Measurements from ENCODE around the gene CFAP206. TPM values are rescaled to one million over a fixed set of nuclear protein-coding genes. Genes with fewer than 3 reads are reported as not detected.
"Not testable (repeated sequence)": the region's sequence is repeated elsewhere in the genome, so short reads cannot be mapped to it uniquely, and the experiment has no call there.

The CFAP206 gene
- total RNA-seq, 6 experiments from 2014 or later, result not detected

- H3K9me3 Mint-ChIP-seq, result peaks cover 12% of the 10 kb centered on the region
- no peak overlapping the region for H3K4me3 Mint-ChIP-seq
- H3K4me1 Mint-ChIP-seq (ENCODE audit: low read depth), result peaks cover 16% of the 10 kb centered on the region
- DNase-seq, result no peak
- TF ChIP-seq, protein P1, sequence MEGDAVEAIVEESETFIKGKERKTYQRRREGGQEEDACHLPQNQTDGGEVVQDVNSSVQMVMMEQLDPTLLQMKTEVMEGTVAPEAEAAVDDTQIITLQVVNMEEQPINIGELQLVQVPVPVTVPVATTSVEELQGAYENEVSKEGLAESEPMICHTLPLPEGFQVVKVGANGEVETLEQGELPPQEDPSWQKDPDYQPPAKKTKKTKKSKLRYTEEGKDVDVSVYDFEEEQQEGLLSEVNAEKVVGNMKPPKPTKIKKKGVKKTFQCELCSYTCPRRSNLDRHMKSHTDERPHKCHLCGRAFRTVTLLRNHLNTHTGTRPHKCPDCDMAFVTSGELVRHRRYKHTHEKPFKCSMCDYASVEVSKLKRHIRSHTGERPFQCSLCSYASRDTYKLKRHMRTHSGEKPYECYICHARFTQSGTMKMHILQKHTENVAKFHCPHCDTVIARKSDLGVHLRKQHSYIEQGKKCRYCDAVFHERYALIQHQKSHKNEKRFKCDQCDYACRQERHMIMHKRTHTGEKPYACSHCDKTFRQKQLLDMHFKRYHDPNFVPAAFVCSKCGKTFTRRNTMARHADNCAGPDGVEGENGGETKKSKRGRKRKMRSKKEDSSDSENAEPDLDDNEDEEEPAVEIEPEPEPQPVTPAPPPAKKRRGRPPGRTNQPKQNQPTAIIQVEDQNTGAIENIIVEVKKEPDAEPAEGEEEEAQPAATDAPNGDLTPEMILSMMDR (IDR thresholded peaks at IDR 0.05), result no peak
- H3K36me3 Mint-ChIP-seq (ENCODE audit: low read depth), result peaks cover 62% of the 10 kb centered on the region
- no peaks in the 10 kb centered on the region for H3K27me3 Mint-ChIP-seq (ENCODE audit: insufficient read depth)
- no peak overlapping the region for H3K27ac Mint-ChIP-seq
Measured at GRCh38 chr6:87482366-87482765, 74.6 kb downstream of the CFAP206 start.

- Mint-ChIP-seq H3K27ac (peak overlapping the region; percentile 70), H3K4me3 (no peak overlapping the region)
- peak; percentile 28 for DNase-seq
Measured at GRCh38 chr6:87483929-87484328, 76.2 kb downstream of the CFAP206 start.

DNA sequence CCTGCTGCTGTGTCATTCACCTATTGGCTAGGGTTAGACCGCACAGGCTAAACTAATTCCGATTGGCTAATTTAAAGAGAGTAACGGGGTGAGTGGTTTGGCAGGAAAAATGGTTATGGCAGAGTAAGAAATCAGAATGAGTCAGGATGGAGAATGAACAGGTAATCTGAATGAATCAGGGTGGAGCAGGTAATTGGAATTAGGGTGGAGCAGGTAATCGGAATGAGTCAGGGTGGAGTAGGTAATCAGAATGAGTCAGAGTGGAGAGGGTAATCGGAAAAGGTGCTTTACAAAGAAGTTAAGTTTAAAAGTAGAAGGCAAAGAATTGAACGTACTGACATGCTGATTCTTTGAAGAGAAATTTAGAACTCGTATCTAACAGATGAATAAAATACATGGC lies 76.7 kb downstream of the CFAP206 start:
- Mint-ChIP-seq H3K4me3 (no peak overlapping the region), H3K4me1 (ENCODE audit: low read depth) (peaks cover 26% of the 10 kb centered on the region), H3K27me3 (ENCODE audit: insufficient read depth) (no peaks in the 10 kb centered on the region), H3K36me3 (ENCODE audit: low read depth) (peaks cover 43% of the 10 kb centered on the region), H3K9me3 (peaks cover 12% of the 10 kb centered on the region), H3K27ac (no peak overlapping the region)
- TF ChIP-seq, protein P1 (IDR thresholded peaks at IDR 0.05), result no peak
- no peak for DNase-seq

More at GRCh38 chr6:87483929-87484328, 76.2 kb downstream of the CFAP206 start:
- H3K27me3 Mint-ChIP-seq (ENCODE audit: insufficient read depth), result no peaks in the 10 kb centered on the region
- peaks cover 49% of the 10 kb centered on the region for H3K36me3 Mint-ChIP-seq (ENCODE audit: low read depth)
- peaks cover 26% of the 10 kb centered on the region for H3K4me1 Mint-ChIP-seq (ENCODE audit: low read depth)
- TF ChIP-seq, protein P1 (IDR thresholded peaks at IDR 0.05), result peak; percentile 48
- H3K9me3 Mint-ChIP-seq, result peaks cover 12% of the 10 kb centered on the region

DNA sequence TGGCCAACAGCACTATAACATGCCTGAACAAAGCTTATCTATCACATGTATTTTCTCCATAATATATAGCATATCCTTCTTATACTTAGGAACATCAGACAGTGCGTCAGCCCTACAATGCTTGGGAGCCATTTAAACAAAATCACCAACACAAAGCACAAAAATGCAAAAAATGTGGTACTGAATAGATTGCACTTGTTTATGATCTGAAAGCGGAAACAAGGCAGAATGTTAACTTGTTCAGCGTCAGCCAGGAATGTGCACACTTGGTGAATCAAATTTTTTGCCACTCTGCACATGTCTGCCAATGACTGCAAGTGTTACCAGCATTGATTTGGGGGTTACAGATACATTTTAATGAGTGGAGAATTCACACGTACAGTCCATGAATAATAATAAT lies 79.8 kb downstream of the CFAP206 start:
- H3K27ac Mint-ChIP-seq, result no peak overlapping the region
- peaks cover 28% of the 10 kb centered on the region for H3K36me3 Mint-ChIP-seq (ENCODE audit: low read depth)
- H3K4me3 Mint-ChIP-seq, result no peak overlapping the region
- peaks cover 12% of the 10 kb centered on the region for H3K9me3 Mint-ChIP-seq
- no peak for DNase-seq
- H3K27me3 Mint-ChIP-seq (ENCODE audit: insufficient read depth), result no peaks in the 10 kb centered on the region
- TF ChIP-seq, protein P1 (IDR thresholded peaks at IDR 0.05), result no peak
- peaks cover 26% of the 10 kb centered on the region for H3K4me1 Mint-ChIP-seq (ENCODE audit: low read depth)

DNA sequence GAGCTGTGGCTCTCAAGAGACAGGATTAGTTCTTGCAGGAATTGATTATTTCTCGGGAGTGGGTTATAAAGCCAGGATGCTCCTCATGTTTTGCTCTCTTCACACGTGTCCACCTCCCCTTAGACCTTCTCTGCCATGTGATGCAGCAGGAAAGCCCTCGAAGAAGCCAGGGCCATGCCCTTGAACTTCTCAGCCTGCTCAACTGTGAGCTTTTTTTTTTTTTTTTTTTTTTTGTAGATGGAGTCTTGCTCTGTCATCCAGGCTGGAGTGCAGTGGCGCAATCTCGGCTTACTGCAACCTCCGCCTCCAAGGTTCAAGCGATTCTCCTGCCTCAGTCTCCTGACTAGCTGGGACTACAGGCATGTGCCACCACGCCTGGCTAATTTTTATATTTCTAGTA lies 81.6 kb downstream of the CFAP206 start:
- H3K9me3 Mint-ChIP-seq; DNase-seq; H3K27me3 Mint-ChIP-seq (ENCODE audit: insufficient read depth); H3K4me3 Mint-ChIP-seq; H3K27ac Mint-ChIP-seq: not testable (repeated sequence)
- H3K4me1 Mint-ChIP-seq (ENCODE audit: low read depth), result peaks cover 17% of the 10 kb centered on the region
- peaks cover 16% of the 10 kb centered on the region for H3K36me3 Mint-ChIP-seq (ENCODE audit: low read depth)

- Mint-ChIP-seq H3K27me3 (ENCODE audit: insufficient read depth) (peaks cover 2% of the 10 kb centered on the region; the same call in 1 of the 2 replicates), H3K36me3 (ENCODE audit: low read depth) (peaks cover 9% of the 10 kb centered on the region; the same call in 1 of the 2 replicates), H3K4me1 (ENCODE audit: low read depth) (no peaks in the 10 kb centered on the region), H3K4me3 (no peak overlapping the region), H3K27ac (no peak overlapping the region), H3K9me3 (no peaks in the 10 kb centered on the region)
- no peak for DNase-seq
- TF ChIP-seq, protein P1 (IDR thresholded peaks at IDR 0.05), result no peak
Measured at GRCh38 chr6:87494761-87495422, 87.1 kb downstream of the CFAP206 start.

All from HFFc6 (cell line).